Measurements from ENCODE around the gene BAIAP2. TPM values are rescaled to one million over a fixed set of nuclear protein-coding genes. Genes with fewer than 3 reads are reported as not detected.

BAIAP2 gene
- total and polyA plus RNA-seq, 2 donors from 2014 or later: 44.5 to 45.8 TPM

DNA sequence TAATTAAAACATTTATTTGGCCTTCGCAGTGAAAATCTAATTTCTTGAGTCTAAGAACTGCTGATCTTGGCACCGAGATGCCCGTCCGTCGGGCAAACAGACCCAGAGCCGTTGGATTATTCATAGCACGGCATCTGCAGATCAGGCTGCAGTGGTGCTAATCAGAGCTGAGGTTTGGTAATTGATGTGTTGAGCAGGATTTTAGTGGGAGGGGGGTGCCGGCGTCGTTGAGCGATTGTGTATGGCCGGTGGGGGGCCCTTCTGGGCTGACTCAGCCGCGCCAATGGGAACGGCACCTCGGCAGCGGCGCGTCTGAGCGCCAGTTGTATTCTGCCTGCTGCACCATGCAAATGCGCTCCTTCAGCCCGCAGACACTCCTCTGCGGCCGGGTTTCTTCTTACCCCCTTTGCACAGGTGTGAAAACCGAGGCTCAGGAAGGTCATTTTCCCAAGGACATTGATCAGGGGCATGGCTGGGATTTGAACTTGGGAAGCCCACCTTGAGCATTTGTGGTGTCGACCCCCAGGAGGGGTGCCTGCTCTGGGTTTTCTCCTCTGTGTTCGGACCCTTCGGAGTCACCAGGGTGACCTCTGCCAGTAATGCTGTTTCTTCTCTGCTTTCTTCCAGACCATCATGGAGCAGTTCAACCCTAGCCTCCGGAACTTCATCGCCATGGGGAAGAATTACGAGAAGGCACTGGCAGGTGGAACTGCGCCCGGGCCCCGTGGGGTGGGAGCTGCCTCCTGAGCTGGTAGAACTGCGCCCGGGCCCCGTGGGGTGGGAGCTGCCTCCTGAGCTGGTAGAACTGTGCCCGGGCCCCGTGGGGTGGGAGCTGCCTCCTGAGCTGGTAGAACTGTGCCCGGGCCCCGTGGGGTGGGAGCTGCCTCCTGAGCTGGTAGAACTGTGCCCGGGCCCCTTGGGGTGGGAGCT, 18.4 kb downstream of the BAIAP2 start:
- DNase-seq (no peak), FAIRE-seq (no peak)
- peaks cover 0 to 11% (median 4%) of the 10 kb centered on the region in 3 donors for H3K36me3 ChIP-seq (ENCODE audit: control insufficient read depth in 2 of 3, insufficient read depth in 3 of 3, low read length in 3 of 3)
- no peak overlapping the region for H3K27ac ChIP-seq (ENCODE audit: low read depth in 2 of 2, low read length in 2 of 2)
- no peaks in the 10 kb centered on the region for H3K27me3 ChIP-seq (ENCODE audit: control insufficient read depth, insufficient read depth, low read length)
- intact Hi-C loops (cut with DNase I): no loop called here
- H3K9ac ChIP-seq (ENCODE audit: low read length in 3 of 3): peak overlapping the region in 1 of 3 donors; percentile 26
- H3K9me3 ChIP-seq (ENCODE audit: control insufficient read depth in 2 of 3, insufficient read depth in 1 of 3, low read length in 3 of 3): no peaks in the 10 kb centered on the region
- H3K4me3 ChIP-seq (ENCODE audit: low read length in 3 of 3): no peak overlapping the region
- TF ChIP-seq, protein P1, sequence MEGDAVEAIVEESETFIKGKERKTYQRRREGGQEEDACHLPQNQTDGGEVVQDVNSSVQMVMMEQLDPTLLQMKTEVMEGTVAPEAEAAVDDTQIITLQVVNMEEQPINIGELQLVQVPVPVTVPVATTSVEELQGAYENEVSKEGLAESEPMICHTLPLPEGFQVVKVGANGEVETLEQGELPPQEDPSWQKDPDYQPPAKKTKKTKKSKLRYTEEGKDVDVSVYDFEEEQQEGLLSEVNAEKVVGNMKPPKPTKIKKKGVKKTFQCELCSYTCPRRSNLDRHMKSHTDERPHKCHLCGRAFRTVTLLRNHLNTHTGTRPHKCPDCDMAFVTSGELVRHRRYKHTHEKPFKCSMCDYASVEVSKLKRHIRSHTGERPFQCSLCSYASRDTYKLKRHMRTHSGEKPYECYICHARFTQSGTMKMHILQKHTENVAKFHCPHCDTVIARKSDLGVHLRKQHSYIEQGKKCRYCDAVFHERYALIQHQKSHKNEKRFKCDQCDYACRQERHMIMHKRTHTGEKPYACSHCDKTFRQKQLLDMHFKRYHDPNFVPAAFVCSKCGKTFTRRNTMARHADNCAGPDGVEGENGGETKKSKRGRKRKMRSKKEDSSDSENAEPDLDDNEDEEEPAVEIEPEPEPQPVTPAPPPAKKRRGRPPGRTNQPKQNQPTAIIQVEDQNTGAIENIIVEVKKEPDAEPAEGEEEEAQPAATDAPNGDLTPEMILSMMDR (IDR thresholded peaks at IDR 0.05; ENCODE audit: borderline replicate concordance, extremely low read depth, insufficient read depth): no peak
- peaks cover 0 to 45% (median 21%) of the 10 kb centered on the region in 3 donors for H3K4me1 ChIP-seq (ENCODE audit: control insufficient read depth in 2 of 3, insufficient read depth in 2 of 3, low read depth in 1 of 3, low read length in 3 of 3)

- no peak overlapping the region for H3K27ac ChIP-seq (ENCODE audit: low read depth in 2 of 2, low read length in 2 of 2)
Observed at GRCh38 chr17:81054308-81054707, 19.4 kb downstream of the BAIAP2 start.

GRCh38 chr17:81054881-81055370, 20.0 kb downstream of the BAIAP2 start:
- peaks cover 0 to 31% (median 14%) of the 10 kb centered on the region in 3 donors for H3K4me1 ChIP-seq (ENCODE audit: control insufficient read depth in 2 of 3, insufficient read depth in 2 of 3, low read depth in 1 of 3, low read length in 3 of 3)

More at GRCh38 chr17:81054308-81054707, 19.4 kb downstream of the BAIAP2 start:
- DNase-seq: no peak
- Histone ChIP-seq H3K9me3 (ENCODE audit: control insufficient read depth in 2 of 3, insufficient read depth in 1 of 3, low read length in 3 of 3) (no peaks in the 10 kb centered on the region), H3K36me3 (ENCODE audit: control insufficient read depth in 2 of 3, insufficient read depth in 3 of 3, low read length in 3 of 3) (peaks cover 0 to 14% (median 7%) of the 10 kb centered on the region in 3 donors), H3K4me1 (ENCODE audit: control insufficient read depth in 2 of 3, insufficient read depth in 2 of 3, low read depth in 1 of 3, low read length in 3 of 3) (peaks cover 0 to 37% (median 18%) of the 10 kb centered on the region in 3 donors), H3K9ac (ENCODE audit: low read length in 3 of 3) (no peak overlapping the region), H3K27me3 (ENCODE audit: control insufficient read depth, insufficient read depth, low read length) (no peaks in the 10 kb centered on the region), H3K4me3 (ENCODE audit: low read length in 3 of 3) (no peak overlapping the region)
- TF ChIP-seq, protein P1 (IDR thresholded peaks at IDR 0.05; ENCODE audit: borderline replicate concordance, extremely low read depth, insufficient read depth): no peak
- FAIRE-seq: no peak
- intact Hi-C loops (cut with DNase I): no loop called here

More at GRCh38 chr17:81054881-81055370, 20.0 kb downstream of the BAIAP2 start:
- Histone ChIP-seq H3K4me3 (ENCODE audit: low read length in 3 of 3) (no peak overlapping the region), H3K27ac (ENCODE audit: low read depth in 2 of 2, low read length in 2 of 2) (no peak overlapping the region), H3K9me3 (ENCODE audit: control insufficient read depth in 2 of 3, insufficient read depth in 1 of 3, low read length in 3 of 3) (no peaks in the 10 kb centered on the region), H3K27me3 (ENCODE audit: control insufficient read depth, insufficient read depth, low read length) (no peaks in the 10 kb centered on the region), H3K36me3 (ENCODE audit: control insufficient read depth in 2 of 3, insufficient read depth in 3 of 3, low read length in 3 of 3) (peaks cover 0 to 14% (median 7%) of the 10 kb centered on the region in 3 donors), H3K9ac (ENCODE audit: low read length in 3 of 3) (no peak overlapping the region)
- intact Hi-C loops (cut with DNase I): no loop called here
- TF ChIP-seq, protein P1 (IDR thresholded peaks at IDR 0.05; ENCODE audit: borderline replicate concordance, extremely low read depth, insufficient read depth): no peak
- DNase-seq: no peak
- no peak for FAIRE-seq

All from kidney (tissue), 14 donors.